ENCODE measurements around the gene THUMPD1. TPM values are rescaled to one million over a fixed set of nuclear protein-coding genes. Genes with fewer than 3 reads are reported as not detected.

THUMPD1 gene
- total and polyA plus RNA-seq, 2 of the 4 experiments (the other 2 are of a cell fraction) = 34.5 to 109 TPM

GRCh38 chr16:20753727-20754126 lies 12.1 kb upstream of the THUMPD1 start:
- Histone ChIP-seq H3K4me2 (ENCODE audit: low read depth, low read length) (no peak overlapping the region), H3K18ac (ENCODE audit: low read depth, low read length) (no peak overlapping the region), H3K27ac (ENCODE audit: insufficient read depth, low read length) (no peak overlapping the region), H2BK15ac (ENCODE audit: low read depth, low read length) (no peak overlapping the region), H3K27me3 (ENCODE audit: control insufficient read depth, insufficient read depth, low read length) (no peaks in the 10 kb centered on the region), H3K23ac (ENCODE audit: low read depth, low read length) (no peak overlapping the region), H4K20me1 (ENCODE audit: insufficient read depth, low read length) (no peaks in the 10 kb centered on the region), H3K4me1 (ENCODE audit: control insufficient read depth, insufficient read depth, low read length) (no peaks in the 10 kb centered on the region), H2AK9ac (replicated peaks; ENCODE audit: low read depth, low read length, poor library complexity) (no peak overlapping the region), H3K9me1 (ENCODE audit: insufficient read depth, low read length) (no peaks in the 10 kb centered on the region), H2BK120ac (ENCODE audit: low read depth, low read length) (no peak overlapping the region), H4K8ac (ENCODE audit: low read depth in 2 of 2, low read length in 2 of 2) (no peak overlapping the region), H3K14ac (replicated peaks; ENCODE audit: low read depth, low read length) (no peak overlapping the region), H3K4ac (ENCODE audit: low read depth, low read length) (no peak overlapping the region), H4K91ac (ENCODE audit: insufficient read depth, low read depth, low read length) (no peak overlapping the region), H3K9me3 (ENCODE audit: control insufficient read depth, insufficient read depth, low read length) (no peaks in the 10 kb centered on the region), H3K36me3 (ENCODE audit: control insufficient read depth, insufficient read depth, low read length) (no peaks in the 10 kb centered on the region), H3K79me1 (ENCODE audit: low read depth in 1 of 2, low read length in 2 of 2) (no peaks in the 10 kb centered on the region), H4K5ac (ENCODE audit: low read depth, low read length) (no peak overlapping the region), H2AK5ac (ENCODE audit: low read depth, low read length) (no peak overlapping the region), H2AFZ (replicated peaks; ENCODE audit: low read length, poor library complexity) (no peak overlapping the region), H3K4me3 (ENCODE audit: insufficient read depth, low read depth, low read length) (no peak overlapping the region), H2BK20ac (ENCODE audit: low read depth, low read length) (no peak overlapping the region), H2BK5ac (ENCODE audit: low read depth, low read length, poor library complexity, severe bottlenecking) (no peak overlapping the region), H3K9ac (ENCODE audit: low read depth, low read length) (no peak overlapping the region), H3K56ac (ENCODE audit: extremely low read depth, insufficient read depth, low read length) (no peak overlapping the region)
- POLR2A ChIA-PET (ENCODE audit: unreplicated experiment) = no interaction called here
- BruUV-seq (replicated peaks) = no TSS peak
- DNase-seq (no peak), ATAC-seq (ENCODE audit: low read depth) (no peak)
- intact Hi-C loops (cut with micrococcal nuclease) (no loop called here), in situ Hi-C loops (cut with MboI; ENCODE audit: low sequenced_read_pairs) (no loop called here), dilution Hi-C loops (cut with HindIII; ENCODE audit: low sequenced_read_pairs, unreplicated experiment) (no loop called here)
- CTCF ChIA-PET = no interaction called here
- TF ChIP-seq CHD1 (IDR thresholded peaks at IDR 0.05; ENCODE audit: low read depth, low read length) (no peak), FOS (IDR thresholded peaks at IDR 0.05; ENCODE audit: low read depth, low read length) (no peak), ELK1 (IDR thresholded peaks at IDR 0.05; ENCODE audit: borderline replicate concordance, low read depth, low read length) (no peak), MXI1 (IDR thresholded peaks at IDR 0.05; ENCODE audit: borderline replicate concordance, low read depth, low read length) (no peak), RAD21 (IDR thresholded peaks at IDR 0.05; ENCODE audit: low read length) (no peak), BHLHE40 (IDR thresholded peaks at IDR 0.05; ENCODE audit: low read depth, low read length) (no peak), CTCF (conservative IDR thresholded peaks at IDR 0.05; ENCODE audit: low read depth, low read length) (no peak), CEBPB (IDR thresholded peaks at IDR 0.05; ENCODE audit: low read depth, low read length) (no peak), MAZ (IDR thresholded peaks at IDR 0.05; ENCODE audit: borderline replicate concordance, low read depth, low read length) (no peak), MAFK (IDR thresholded peaks at IDR 0.05; ENCODE audit: low read depth, low read length) (no peak), USF2 (IDR thresholded peaks at IDR 0.05; ENCODE audit: low read depth, low read length) (no peak)
- WGBS, 2 experiments (ENCODE audit: extremely low coverage in 2 of 2, insufficient read length in 1 of 2) = no CpG with 5 or more reads among the region's 1 CpG
